HepG2 (cell line): ENCODE measurements around the gene CHTF8. TPM values are rescaled to one million over a fixed set of nuclear protein-coding genes. Genes with fewer than 3 reads are reported as not detected.

Experiments used
- ATAC-seq: fragments of 200-7000 bp; cut with Tn5 transposase; 3 replicates; pipeline ENCODE4 v1.9.1; 2020; ENCODE audit warnings: mild to moderate bottlenecking, moderate library complexity
- BruUV-seq: library from RNA; stranded (reverse); fragments of 400-500 nt; replicated peaks from 2 replicates; lab custom pipeline; 2021; lab: Mats Ljungman, UMichigan
- CTCF ChIA-PET: fragments of 300-600 bp; formaldehyde crosslinking; extraction: SDS; loops from one replicate; lab custom pipeline; 2021; ENCODE audit warnings: low total read pairs, inconsistent platforms, low intra/inter-chr PET ratio; lab: Yijun Ruan, JAX
- POLR2A ChIA-PET: fragments of 350-600 bp; sonication (Branson Sonifier 250); formaldehyde crosslinking; loops from one replicate; lab custom pipeline; 2020; ENCODE audit warnings: antibody characterized with exemption, inconsistent platforms; lab: Yijun Ruan, JAX
- DNase-seq: peaks from one replicate; pipeline ENCODE4 v3.0.0-alpha.2; 2015; ENCODE audit warnings: low spot score
- FAIRE-seq: peaks from 3 replicates; lab custom pipeline; 2011; peaks lifted over from hg19 to GRCh38; lab: Jason Lieb, UNC
- H2AFZ ChIP-seq: one replicate; pipeline ENCODE4 v1.6.1; 2011; ENCODE audit warnings: low read length, inconsistent platforms
- H3K27ac ChIP-seq: fragments of 300-600 bp; 3 replicates; pipeline ENCODE4 v1.8.0; 2011; ENCODE audit warnings: mixed run types, mild to moderate bottlenecking, mixed read lengths, low read length, inconsistent platforms; ENCODE audit not compliant: insufficient read depth; ENCODE audit errors: extremely low read length
- H3K27me3 ChIP-seq, 2 experiments: fragments of 200-600 bp in 1 of 2; 2 replicates in 1 of 2; 3 replicates in 1 of 2; pipeline versions ENCODE4 v1.6.0 to v1.8.0; 2011; ENCODE audit warnings: low read length in 2 of 2, mild to moderate bottlenecking in 2 of 2, moderate library complexity in 2 of 2, inconsistent platforms in 1 of 2; ENCODE audit not compliant: insufficient read depth in 2 of 2, control insufficient read depth in 1 of 2
- H3K36me3 ChIP-seq, 2 experiments: fragments of 200-600 bp in 1 of 2; replicated peaks in 1 of 2; 2 replicates in 1 of 2; 3 replicates in 1 of 2; pipeline versions ENCODE4 v1.5.1 to v1.8.0; 2011; ENCODE audit warnings: low read length in 2 of 2, inconsistent platforms in 1 of 2; ENCODE audit not compliant: insufficient read depth in 2 of 2, control insufficient read depth in 1 of 2
- H3K4me1 ChIP-seq: 2 replicates; pipeline ENCODE4 v1.5.1; 2012; ENCODE audit warnings: low read length, inconsistent platforms; ENCODE audit not compliant: insufficient read depth
- H3K4me2 ChIP-seq: 2 replicates; pipeline ENCODE4 v1.6.0; 2011; ENCODE audit warnings: low read depth, low read length, inconsistent platforms
- H3K4me3 ChIP-seq, 3 experiments: fragments of 200-600 bp in 1 of 3; sonication (generic), shearing (Covaris generic) in 1 of 3; replicated peaks in 1 of 3; 2 replicates each; pipeline ENCODE4 v1.5.1; 2011 to 2016; ENCODE audit warnings: low read length in 3 of 3, inconsistent platforms in 2 of 3, low read depth in 2 of 3, mild to moderate bottlenecking in 2 of 3, control low read depth in 1 of 3, mixed read lengths in 1 of 3; ENCODE audit not compliant: insufficient read depth in 1 of 3
- H3K79me2 ChIP-seq: one replicate; pipeline ENCODE4 v1.6.1; 2011; ENCODE audit warnings: low read length, inconsistent platforms; ENCODE audit not compliant: insufficient read depth
- H3K9ac ChIP-seq: 2 replicates; pipeline ENCODE4 v1.6.0; 2011; ENCODE audit warnings: mild to moderate bottlenecking, low read depth, low read length, inconsistent platforms; ENCODE audit not compliant: insufficient read depth
- H3K9me3 ChIP-seq: 2 replicates; pipeline ENCODE4 v1.5.1; 2012; ENCODE audit warnings: mild to moderate bottlenecking, low read length
- H4K20me1 ChIP-seq: 2 replicates; pipeline ENCODE4 v1.6.0; 2011; ENCODE audit warnings: inconsistent platforms, mild to moderate bottlenecking, low read length, moderate library complexity; ENCODE audit not compliant: insufficient read depth
- ARID2 ChIP-seq: sonication (generic); formaldehyde crosslinking; IDR thresholded peaks from 2 replicates; pipeline ENCODE4 v1.8.1; 2022; ENCODE audit warnings: mild to moderate bottlenecking, missing genetic modification reagents, borderline replicate concordance
- ARNTL ChIP-seq: sonication (generic); formaldehyde crosslinking; IDR thresholded peaks from 2 replicates; pipeline ENCODE4 v1.4.0; 2020; ENCODE audit warnings: mild to moderate bottlenecking, missing genetic modification reagents
- HNF4A ChIP-seq: sonication (generic); formaldehyde crosslinking; IDR thresholded peaks from 2 replicates; pipeline ENCODE4 v1.4.0; 2020; ENCODE audit warnings: missing genetic modification reagents
- JDP2 ChIP-seq: sonication (generic); formaldehyde crosslinking; IDR thresholded peaks from 2 replicates; pipeline ENCODE4 v1.8.1; 2022; ENCODE audit warnings: missing genetic modification reagents, borderline replicate concordance
- MEIS2 ChIP-seq: sonication (generic); formaldehyde crosslinking; IDR thresholded peaks from 2 replicates; pipeline ENCODE4 v1.9.0; 2021; ENCODE audit warnings: mild to moderate bottlenecking, missing genetic modification reagents
- NCOR1 ChIP-seq: fragments of 200-600 bp; sonication (generic); IDR thresholded peaks from 2 replicates; pipeline ENCODE4 v1.7.0; 2017; ENCODE audit warnings: antibody characterized with exemption, low read length, borderline replicate concordance
- RAD21 ChIP-seq: fragments of 450-650 bp; formaldehyde crosslinking; IDR thresholded peaks from 2 replicates; pipeline ENCODE4 v1.5.0; 2020; ENCODE audit warnings: mild to moderate bottlenecking
- THYN1 ChIP-seq: sonication (generic); formaldehyde crosslinking; IDR thresholded peaks from 2 replicates; pipeline ENCODE4 v1.8.1; 2023; ENCODE audit warnings: low read depth, mild to moderate bottlenecking, moderate library complexity, missing genetic modification reagents, borderline replicate concordance
- YEATS4 ChIP-seq: sonication (generic); formaldehyde crosslinking; IDR thresholded peaks from 2 replicates; pipeline ENCODE4 v1.4.0; 2020; ENCODE audit warnings: missing genetic modification reagents, borderline replicate concordance
- ZNF350 ChIP-seq: sonication (generic); formaldehyde crosslinking; IDR thresholded peaks from 2 replicates; pipeline ENCODE4 v1.4.0; 2020; ENCODE audit warnings: mild to moderate bottlenecking, low read depth, missing genetic modification reagents, borderline replicate concordance
- ZNF589 ChIP-seq: sonication (generic); formaldehyde crosslinking; conservative IDR thresholded peaks from 2 replicates; pipeline ENCODE4 v1.8.0; 2022; ENCODE audit warnings: mild to moderate bottlenecking, moderate library complexity, missing genetic modification reagents
- ZSCAN25 ChIP-seq: sonication (generic); formaldehyde crosslinking; IDR thresholded peaks from 2 replicates; pipeline ENCODE4 v1.8.0; 2022; ENCODE audit warnings: mild to moderate bottlenecking, missing genetic modification reagents
- WGBS: methylation state at CpG from one replicate; pipeline ENCODE4 v1.1.6; 2017; ENCODE audit warnings: low lambda C conversion rate; 5-methylcytosine and 5-hydroxymethylcytosine counted together
- in situ Hi-C: cut with HindIII; loops from 2 replicates; pipeline ENCODE4 v1.10.0; 2017; ENCODE audit warnings: low pct_unique_long_range_greater_than_20kb; ENCODE audit not compliant: extremely low pct_ligation_motif_present
- intact Hi-C: fragments of 100-400 bp; cut with micrococcal nuclease; formaldehyde crosslinking; loops from one replicate; pipeline ENCODE4 v1.10.0; 2022; ENCODE audit not compliant: unreplicated experiment
- polyA plus RNA-seq, 8 experiments: library from polyadenylated mRNA; depleted of rRNA in 3 of 8; stranded (reverse) in 7 of 8; unstranded in 1 of 8; fragments of >200 nt; fragmentation: Illumina TruSeq in 4 of 8; extraction: Trizol in 4 of 8; gene quantifications; 2 replicates each; pipeline versions ENCODE4 v1.2.1 to v1.2.3, GENCODE V29; 2011 to 2016; ENCODE audit warnings: low read depth in 4 of 8, missing spikeins in 1 of 8, mixed read lengths in 1 of 8; ENCODE audit not compliant: insufficient read depth in 1 of 8
- total RNA-seq, 5 experiments: library from RNA; depleted of rRNA; stranded (reverse); fragments of >200 nt; fragmentation: Illumina TruSeq; extraction: Trizol; gene quantifications; 2 replicates each; pipeline ENCODE4 v1.2.3, GENCODE V29; 2016; ENCODE audit warnings: low read depth in 1 of 5
- TF ChIP-seq, protein P1 (sequence below): sonication (generic); formaldehyde crosslinking; conservative IDR thresholded peaks from 2 replicates; pipeline ENCODE4 v1.4.0; 2020; ENCODE audit warnings: missing genetic modification reagents
- TF ChIP-seq, protein P2 (sequence below): sonication (generic); formaldehyde crosslinking; IDR thresholded peaks from 2 replicates; pipeline ENCODE4 v1.8.1; 2023; ENCODE audit warnings: missing genetic modification reagents, mild to moderate bottlenecking, borderline replicate concordance
- TF ChIP-seq, protein P3 (sequence below): sonication (generic); formaldehyde crosslinking; IDR thresholded peaks from 2 replicates; pipeline ENCODE4 v1.5.1; 2020; ENCODE audit warnings: mild to moderate bottlenecking, missing genetic modification reagents, borderline replicate concordance
- TF ChIP-seq, protein P4 (sequence below): sonication (generic); formaldehyde crosslinking; IDR thresholded peaks from 2 replicates; pipeline ENCODE4 v1.4.0; 2020; ENCODE audit warnings: missing genetic modification reagents
- TF ChIP-seq, protein P5 (sequence below): sonication (generic); formaldehyde crosslinking; conservative IDR thresholded peaks from 2 replicates; pipeline ENCODE4 v1.8.1; 2023; ENCODE audit warnings: missing genetic modification reagents

CHTF8 gene
- total and polyA plus RNA-seq, 2 of the 13 experiments (the other 11 are each of a cell fraction or from before 2014, with no cell fraction given) = 37.2 to 67.5 TPM

DNA sequence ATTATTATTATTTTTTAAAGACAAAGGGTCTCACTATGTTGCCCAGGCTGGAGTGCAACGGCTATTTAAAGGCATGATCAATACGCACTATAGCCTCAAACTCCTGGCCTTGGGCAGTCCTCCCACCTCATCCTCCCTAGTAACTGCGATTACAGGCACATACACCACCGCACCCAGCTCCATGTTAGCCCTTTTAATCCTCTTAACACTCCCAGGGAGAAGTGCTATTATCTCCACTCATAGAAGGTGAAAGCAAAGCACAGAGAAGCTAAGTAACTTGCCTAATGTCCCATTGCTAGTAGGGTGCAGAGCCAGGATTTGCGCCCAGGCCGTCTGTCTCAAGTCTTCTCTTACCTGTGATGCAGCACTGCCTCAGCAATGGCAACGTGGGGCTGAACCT lies 22.0 kb downstream of the CHTF8 start:
- no peaks in the 10 kb centered on the region for H3K36me3 ChIP-seq
- intact Hi-C loops = no loop called here
- peaks cover 10% of the 10 kb centered on the region for H3K4me1 ChIP-seq
- BruUV-seq = no TSS peak
- no peak overlapping the region for H3K4me3 ChIP-seq
- H3K27ac ChIP-seq = no peak overlapping the region
- H4K20me1 ChIP-seq = no peaks in the 10 kb centered on the region
- ChIA-PET POLR2A (no interaction called here), CTCF (no interaction called here)
- no peak for FAIRE-seq
- no peaks in the 10 kb centered on the region for H3K79me2 ChIP-seq
- no peaks in the 10 kb centered on the region for H3K9me3 ChIP-seq
- H3K4me2 ChIP-seq = no peak overlapping the region
- in situ Hi-C loops = loop anchor here (25.0 kb wide), 1 partner anchor 398 kb away; no protein-coding TSS in a partner anchor
- no peak overlapping the region for H3K9ac ChIP-seq
- peaks cover 0 to 5% of the 10 kb centered on the region in 2 experiments; a peak in 3 of 5 replicates for H3K27me3 ChIP-seq
- no peak for DNase-seq
- ATAC-seq = no peak
- 92% methylated on average over 7 of the region's 7 CpGs for WGBS
- no peak overlapping the region for H2AFZ ChIP-seq
- TF ChIP-seq, protein P1, sequence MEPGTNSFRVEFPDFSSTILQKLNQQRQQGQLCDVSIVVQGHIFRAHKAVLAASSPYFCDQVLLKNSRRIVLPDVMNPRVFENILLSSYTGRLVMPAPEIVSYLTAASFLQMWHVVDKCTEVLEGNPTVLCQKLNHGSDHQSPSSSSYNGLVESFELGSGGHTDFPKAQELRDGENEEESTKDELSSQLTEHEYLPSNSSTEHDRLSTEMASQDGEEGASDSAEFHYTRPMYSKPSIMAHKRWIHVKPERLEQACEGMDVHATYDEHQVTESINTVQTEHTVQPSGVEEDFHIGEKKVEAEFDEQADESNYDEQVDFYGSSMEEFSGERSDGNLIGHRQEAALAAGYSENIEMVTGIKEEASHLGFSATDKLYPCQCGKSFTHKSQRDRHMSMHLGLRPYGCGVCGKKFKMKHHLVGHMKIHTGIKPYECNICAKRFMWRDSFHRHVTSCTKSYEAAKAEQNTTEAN (CRISPR knock-in tag) = no peak
- TF ChIP-seq, protein P2, sequence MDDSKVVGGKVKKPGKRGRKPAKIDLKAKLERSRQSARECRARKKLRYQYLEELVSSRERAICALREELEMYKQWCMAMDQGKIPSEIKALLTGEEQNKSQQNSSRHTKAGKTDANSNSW (CRISPR knock-in tag) = no peak
- TF ChIP-seq ARNTL (CRISPR knock-in tag) (no peak), NCOR1 (no peak), ARID2 (CRISPR knock-in tag) (no peak), ZSCAN25 (CRISPR knock-in tag) (no peak), JDP2 (CRISPR knock-in tag) (no peak), THYN1 (CRISPR knock-in tag) (no peak), RAD21 (CRISPR knock-in tag) (no peak), HNF4A (no peak), ZNF589 (CRISPR knock-in tag) (no peak), MEIS2 (no peak), ZNF350 (CRISPR knock-in tag) (no peak), YEATS4 (CRISPR knock-in tag) (no peak)
- TF ChIP-seq, protein P3, sequence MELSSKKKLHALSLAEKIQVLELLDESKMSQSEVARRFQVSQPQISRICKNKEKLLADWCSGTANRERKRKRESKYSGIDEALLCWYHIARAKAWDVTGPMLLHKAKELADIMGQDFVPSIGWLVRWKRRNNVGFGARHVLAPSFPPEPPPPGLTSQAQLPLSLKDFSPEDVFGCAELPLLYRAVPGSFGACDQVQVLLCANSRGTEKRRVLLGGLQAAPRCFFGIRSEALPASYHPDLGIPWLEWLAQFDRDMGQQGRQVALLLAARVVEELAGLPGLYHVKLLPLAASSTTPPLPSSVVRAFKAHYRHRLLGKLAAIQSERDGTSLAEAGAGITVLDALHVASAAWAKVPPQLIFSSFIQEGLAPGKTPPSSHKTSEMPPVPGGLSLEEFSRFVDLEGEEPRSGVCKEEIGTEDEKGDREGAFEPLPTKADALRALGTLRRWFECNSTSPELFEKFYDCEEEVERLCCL (CRISPR knock-in tag) = no peak
- TF ChIP-seq, protein P4, sequence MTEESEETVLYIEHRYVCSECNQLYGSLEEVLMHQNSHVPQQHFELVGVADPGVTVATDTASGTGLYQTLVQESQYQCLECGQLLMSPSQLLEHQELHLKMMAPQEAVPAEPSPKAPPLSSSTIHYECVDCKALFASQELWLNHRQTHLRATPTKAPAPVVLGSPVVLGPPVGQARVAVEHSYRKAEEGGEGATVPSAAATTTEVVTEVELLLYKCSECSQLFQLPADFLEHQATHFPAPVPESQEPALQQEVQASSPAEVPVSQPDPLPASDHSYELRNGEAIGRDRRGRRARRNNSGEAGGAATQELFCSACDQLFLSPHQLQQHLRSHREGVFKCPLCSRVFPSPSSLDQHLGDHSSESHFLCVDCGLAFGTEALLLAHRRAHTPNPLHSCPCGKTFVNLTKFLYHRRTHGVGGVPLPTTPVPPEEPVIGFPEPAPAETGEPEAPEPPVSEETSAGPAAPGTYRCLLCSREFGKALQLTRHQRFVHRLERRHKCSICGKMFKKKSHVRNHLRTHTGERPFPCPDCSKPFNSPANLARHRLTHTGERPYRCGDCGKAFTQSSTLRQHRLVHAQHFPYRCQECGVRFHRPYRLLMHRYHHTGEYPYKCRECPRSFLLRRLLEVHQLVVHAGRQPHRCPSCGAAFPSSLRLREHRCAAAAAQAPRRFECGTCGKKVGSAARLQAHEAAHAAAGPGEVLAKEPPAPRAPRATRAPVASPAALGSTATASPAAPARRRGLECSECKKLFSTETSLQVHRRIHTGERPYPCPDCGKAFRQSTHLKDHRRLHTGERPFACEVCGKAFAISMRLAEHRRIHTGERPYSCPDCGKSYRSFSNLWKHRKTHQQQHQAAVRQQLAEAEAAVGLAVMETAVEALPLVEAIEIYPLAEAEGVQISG = no peak
- TF ChIP-seq, protein P5, sequence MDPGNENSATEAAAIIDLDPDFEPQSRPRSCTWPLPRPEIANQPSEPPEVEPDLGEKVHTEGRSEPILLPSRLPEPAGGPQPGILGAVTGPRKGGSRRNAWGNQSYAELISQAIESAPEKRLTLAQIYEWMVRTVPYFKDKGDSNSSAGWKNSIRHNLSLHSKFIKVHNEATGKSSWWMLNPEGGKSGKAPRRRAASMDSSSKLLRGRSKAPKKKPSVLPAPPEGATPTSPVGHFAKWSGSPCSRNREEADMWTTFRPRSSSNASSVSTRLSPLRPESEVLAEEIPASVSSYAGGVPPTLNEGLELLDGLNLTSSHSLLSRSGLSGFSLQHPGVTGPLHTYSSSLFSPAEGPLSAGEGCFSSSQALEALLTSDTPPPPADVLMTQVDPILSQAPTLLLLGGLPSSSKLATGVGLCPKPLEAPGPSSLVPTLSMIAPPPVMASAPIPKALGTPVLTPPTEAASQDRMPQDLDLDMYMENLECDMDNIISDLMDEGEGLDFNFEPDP = no peak
